ENCODE results near the gene DBN1. TPM values are rescaled to one million over a fixed set of nuclear protein-coding genes. Genes with fewer than 3 reads are reported as not detected.
A peak's percentile ranks its signal among the peaks of the same experiment; 100 is the strongest.

DBN1 gene
- polyA plus RNA-seq, 1 donor (not counting 4 experiments of a cell fraction or from before 2014, with no cell fraction given), result 59.4 TPM

DNA sequence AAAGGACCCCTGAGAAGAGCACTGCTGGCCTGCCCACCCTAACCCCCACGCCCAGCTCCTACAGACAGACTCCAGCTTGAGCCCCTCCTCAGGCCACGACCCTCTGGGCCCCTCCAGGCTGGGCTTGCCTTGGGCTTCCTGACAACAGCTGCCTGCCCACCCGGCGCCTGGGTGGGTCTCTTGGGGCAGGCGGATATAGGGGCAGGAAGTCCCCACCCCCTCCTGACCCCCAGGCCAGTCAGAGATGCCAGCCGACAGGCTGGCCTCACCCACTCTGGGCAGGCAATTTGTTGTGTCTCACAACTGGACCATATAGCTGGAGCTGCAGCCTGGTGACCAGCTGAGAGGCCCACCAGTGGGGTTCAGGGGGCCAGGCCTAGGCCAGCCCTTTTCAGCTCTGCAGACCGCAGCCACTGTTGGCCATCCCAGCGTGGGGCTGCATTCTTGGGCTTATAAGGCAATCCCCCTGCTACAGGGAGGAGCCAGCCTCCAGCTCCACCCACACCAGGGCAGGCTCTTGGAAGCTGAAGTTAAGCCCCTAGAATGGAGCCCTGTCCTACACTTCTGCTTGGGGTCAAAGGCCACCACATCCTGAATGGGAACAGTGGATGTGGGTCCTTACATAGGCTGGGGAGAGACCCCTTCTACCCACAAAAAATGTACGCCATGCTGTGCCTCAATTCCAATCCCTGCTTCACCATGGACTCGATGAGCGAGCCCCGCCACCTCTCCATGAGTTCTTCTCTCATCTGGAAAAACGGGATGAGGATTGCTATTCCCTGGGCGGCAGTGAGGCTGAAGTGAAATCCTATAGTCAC, 22.0 kb upstream of the DBN1 start:
- dilution Hi-C loops (cut with MboI; ENCODE audit: extremely low pct_ligation_motif_present, low sequenced_read_pairs), result no loop called here
- no peaks in the 10 kb centered on the region for H3K9me3 ChIP-seq (ENCODE audit: control insufficient read depth, low read depth, low read length)
- no peak for TF ChIP-seq EZH2 (IDR thresholded peaks at IDR 0.05; ENCODE audit: low read length)
- TF ChIP-seq, protein P1, sequence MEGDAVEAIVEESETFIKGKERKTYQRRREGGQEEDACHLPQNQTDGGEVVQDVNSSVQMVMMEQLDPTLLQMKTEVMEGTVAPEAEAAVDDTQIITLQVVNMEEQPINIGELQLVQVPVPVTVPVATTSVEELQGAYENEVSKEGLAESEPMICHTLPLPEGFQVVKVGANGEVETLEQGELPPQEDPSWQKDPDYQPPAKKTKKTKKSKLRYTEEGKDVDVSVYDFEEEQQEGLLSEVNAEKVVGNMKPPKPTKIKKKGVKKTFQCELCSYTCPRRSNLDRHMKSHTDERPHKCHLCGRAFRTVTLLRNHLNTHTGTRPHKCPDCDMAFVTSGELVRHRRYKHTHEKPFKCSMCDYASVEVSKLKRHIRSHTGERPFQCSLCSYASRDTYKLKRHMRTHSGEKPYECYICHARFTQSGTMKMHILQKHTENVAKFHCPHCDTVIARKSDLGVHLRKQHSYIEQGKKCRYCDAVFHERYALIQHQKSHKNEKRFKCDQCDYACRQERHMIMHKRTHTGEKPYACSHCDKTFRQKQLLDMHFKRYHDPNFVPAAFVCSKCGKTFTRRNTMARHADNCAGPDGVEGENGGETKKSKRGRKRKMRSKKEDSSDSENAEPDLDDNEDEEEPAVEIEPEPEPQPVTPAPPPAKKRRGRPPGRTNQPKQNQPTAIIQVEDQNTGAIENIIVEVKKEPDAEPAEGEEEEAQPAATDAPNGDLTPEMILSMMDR (optimal IDR thresholded peaks at IDR 0.05 in 1 of 3, IDR thresholded peaks at IDR 0.05 in 1 of 3, conservative IDR thresholded peaks at IDR 0.05 in 1 of 3; ENCODE audit: extremely low read depth in 1 of 3, insufficient read depth in 2 of 3, low read length in 3 of 3), result no peak
- H3K27ac ChIP-seq (ENCODE audit: control insufficient read depth, insufficient read depth, low read length), result peak overlapping the region; percentile 80
- H3K4me1 ChIP-seq (ENCODE audit: control insufficient read depth, extremely low read depth, insufficient read depth, low read length), result peaks cover 42% of the 10 kb centered on the region
- peaks cover 24% of the 10 kb centered on the region for H3K79me2 ChIP-seq (ENCODE audit: control insufficient read depth, insufficient read depth, low read length)
- H3K4me2 ChIP-seq (ENCODE audit: control insufficient read depth, extremely low read depth, insufficient read depth, low read depth, low read length), result peak overlapping the region; percentile 92
- H4K20me1 ChIP-seq (ENCODE audit: control insufficient read depth, extremely low read depth, insufficient read depth, low read length), result peaks cover 3% of the 10 kb centered on the region
- peaks cover 7 to 18% of the 10 kb centered on the region in 2 experiments for H3K36me3 ChIP-seq (ENCODE audit: control insufficient read depth in 2 of 2, extremely low read depth in 1 of 2, insufficient read depth in 2 of 2, low read length in 2 of 2)
- FAIRE-seq, result no peak
- no peak for DNase-seq (ENCODE audit: low read depth, low spot score)
- H3K9me1 ChIP-seq (ENCODE audit: control insufficient read depth, extremely low read depth, insufficient read depth, low read length), result peaks cover 4% of the 10 kb centered on the region
- no peaks in the 10 kb centered on the region for H3K27me3 ChIP-seq (ENCODE audit: control insufficient read depth, extremely low read depth, insufficient read depth, low read length)
- H3K9ac ChIP-seq (ENCODE audit: control insufficient read depth, extremely low read depth, insufficient read depth, low read length), result peak overlapping the region; percentile 64
- H2AFZ ChIP-seq (ENCODE audit: control insufficient read depth, low read length), result no peak overlapping the region
- peak overlapping the region in 2 of 3 experiments; percentile 11 to 77 for H3K4me3 ChIP-seq (ENCODE audit: control insufficient read depth in 2 of 3, extremely low read depth in 1 of 3, insufficient read depth in 2 of 3, low read depth in 1 of 3, low read length in 3 of 3)

DNA sequence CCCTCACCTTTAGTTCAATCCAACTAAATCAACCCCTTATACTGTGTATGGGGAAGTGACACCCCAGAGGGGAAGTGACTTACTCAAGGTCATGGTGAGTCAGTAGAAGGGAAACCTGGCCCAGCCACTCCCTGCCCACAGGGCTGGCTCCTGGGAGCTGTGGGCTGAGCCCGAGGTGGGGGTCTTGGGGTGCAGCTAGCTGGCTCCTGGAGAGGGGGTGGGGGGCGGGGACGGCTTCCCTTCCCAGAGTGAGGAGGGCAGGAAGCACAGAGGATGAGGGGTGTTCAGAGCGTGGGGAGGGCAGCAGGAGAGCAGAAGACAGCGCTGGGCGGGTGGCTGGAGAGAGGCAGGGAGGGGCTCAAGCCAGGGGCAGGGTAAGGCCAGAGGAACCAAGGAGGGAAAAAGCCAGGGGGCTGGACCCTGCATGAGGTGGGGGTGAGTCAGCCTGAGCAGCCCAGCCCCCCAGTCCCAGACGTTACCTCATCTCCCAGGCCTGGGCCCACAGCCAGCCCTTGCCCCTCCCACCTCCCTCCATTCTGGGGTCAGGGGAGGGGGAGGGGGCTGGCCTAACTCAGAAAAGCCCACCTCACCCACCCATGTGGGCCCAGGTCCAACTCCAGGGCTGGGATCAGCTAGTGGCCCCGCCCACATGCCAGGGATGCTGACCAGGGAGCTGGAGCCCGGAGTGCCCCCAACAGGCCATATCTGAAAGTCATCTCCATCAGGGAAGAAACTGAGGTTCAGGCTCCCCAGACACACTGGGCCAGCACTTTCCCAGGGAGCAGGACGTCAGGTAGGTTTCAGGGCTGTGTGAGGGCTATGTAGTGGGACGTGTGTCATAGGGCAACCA, 21.1 kb upstream of the DBN1 start:
- Histone ChIP-seq H3K36me3 (ENCODE audit: control insufficient read depth in 2 of 2, extremely low read depth in 1 of 2, insufficient read depth in 2 of 2, low read length in 2 of 2) (peaks cover 14 to 26% of the 10 kb centered on the region in 2 experiments), H3K4me1 (ENCODE audit: control insufficient read depth, extremely low read depth, insufficient read depth, low read length) (peaks cover 42% of the 10 kb centered on the region), H3K27me3 (ENCODE audit: control insufficient read depth, extremely low read depth, insufficient read depth, low read length) (no peaks in the 10 kb centered on the region), H4K20me1 (ENCODE audit: control insufficient read depth, extremely low read depth, insufficient read depth, low read length) (peaks cover 5% of the 10 kb centered on the region), H3K27ac (ENCODE audit: control insufficient read depth, insufficient read depth, low read length) (peak overlapping the region; percentile 80), H3K9ac (ENCODE audit: control insufficient read depth, extremely low read depth, insufficient read depth, low read length) (peak overlapping the region; percentile 64), H3K9me3 (ENCODE audit: control insufficient read depth, low read depth, low read length) (no peaks in the 10 kb centered on the region), H3K4me2 (ENCODE audit: control insufficient read depth, extremely low read depth, insufficient read depth, low read depth, low read length) (peak overlapping the region; percentile 59), H3K9me1 (ENCODE audit: control insufficient read depth, extremely low read depth, insufficient read depth, low read length) (peaks cover 4% of the 10 kb centered on the region), H2AFZ (ENCODE audit: control insufficient read depth, low read length) (no peak overlapping the region), H3K4me3 (ENCODE audit: control insufficient read depth in 2 of 3, extremely low read depth in 1 of 3, insufficient read depth in 2 of 3, low read depth in 1 of 3, low read length in 3 of 3) (peak overlapping the region in 1 of 3 experiments; percentile 29), H3K79me2 (ENCODE audit: control insufficient read depth, insufficient read depth, low read length) (peaks cover 29% of the 10 kb centered on the region)
- FAIRE-seq (peak; percentile 52), DNase-seq (ENCODE audit: low read depth, low spot score) (peak; percentile 36)
- dilution Hi-C loops (cut with MboI; ENCODE audit: extremely low pct_ligation_motif_present, low sequenced_read_pairs), result no loop called here
- TF ChIP-seq, protein P1 (optimal IDR thresholded peaks at IDR 0.05 in 1 of 3, IDR thresholded peaks at IDR 0.05 in 1 of 3, conservative IDR thresholded peaks at IDR 0.05 in 1 of 3; ENCODE audit: extremely low read depth in 1 of 3, insufficient read depth in 2 of 3, low read length in 3 of 3), result peak in 2 of 3 experiments; percentile 25 to 35
- TF ChIP-seq EZH2 (IDR thresholded peaks at IDR 0.05; ENCODE audit: low read length), result no peak
